IgD-negative memory B cell (primary cell): ENCODE results near the gene LDB2. TPM values are rescaled to one million over a fixed set of nuclear protein-coding genes. Genes with fewer than 3 reads are reported as not detected.
"Not testable (repeated sequence)": the region's sequence is repeated elsewhere in the genome, so short reads cannot be mapped to it uniquely, and the experiment has no call there.

ENCODE experiments used
- H3K27ac Mint-ChIP-seq, 3 donors: one replicate each; pipeline ENCODE4 v1.8.0; 2020 to 2022; ENCODE audit warnings: mild to moderate bottlenecking in 3 of 3, mixed read lengths in 3 of 3, moderate library complexity in 1 of 3
- H3K27me3 Mint-ChIP-seq: one replicate; pipeline ENCODE4 v1.8.0; 2021; ENCODE audit warnings: mixed read lengths
- H3K36me3 Mint-ChIP-seq: one replicate; pipeline ENCODE4 v1.8.0; 2020; ENCODE audit warnings: mild to moderate bottlenecking, mixed read lengths
- H3K4me1 Mint-ChIP-seq, 3 donors: one replicate each; pipeline ENCODE4 v1.8.0; 2020 to 2022; ENCODE audit warnings: mixed read lengths in 3 of 3, mild to moderate bottlenecking in 1 of 3
- H3K4me3 Mint-ChIP-seq, 4 donors: one replicate each; pipeline ENCODE4 v1.8.0; 2020 to 2022; ENCODE audit warnings: mild to moderate bottlenecking in 4 of 4, mixed read lengths in 4 of 4, moderate library complexity in 3 of 4
- H3K9me3 Mint-ChIP-seq, 3 donors: one replicate each; pipeline ENCODE4 v1.8.0; 2020 to 2021; ENCODE audit warnings: mixed read lengths in 3 of 3, mild to moderate bottlenecking in 1 of 3
- polyA plus RNA-seq: library from polyadenylated mRNA; unstranded; fragments of 300-500 nt; fragmentation: Illumina TruSeq; gene quantifications from one replicate; pipeline ENCODE4 v1.2.3, GENCODE V29; 2021

LDB2 gene
- polyA plus RNA-seq, 1 donor from 2014 or later = not detected

- H3K27ac Mint-ChIP-seq = no peak overlapping the region
- no peaks in the 10 kb centered on the region for H3K36me3 Mint-ChIP-seq
- no peak overlapping the region for H3K4me3 Mint-ChIP-seq
- peaks cover 3% of the 10 kb centered on the region in 3 donors for H3K9me3 Mint-ChIP-seq
- no peaks in the 10 kb centered on the region for H3K4me1 Mint-ChIP-seq
- no peaks in the 10 kb centered on the region for H3K27me3 Mint-ChIP-seq
These were observed 239.4 kb downstream of the LDB2 start for GRCh38 chr4:16659079-16659478.

GRCh38 chr4:16658183-16658582 lies 240.3 kb downstream of the LDB2 start:
- Mint-ChIP-seq H3K36me3 (no peaks in the 10 kb centered on the region), H3K27me3 (no peaks in the 10 kb centered on the region), H3K4me1 (no peaks in the 10 kb centered on the region), H3K4me3 (no peak overlapping the region), H3K9me3 (peaks cover 3% of the 10 kb centered on the region in 3 donors), H3K27ac (no peak overlapping the region)

- H3K4me1 Mint-ChIP-seq = no peaks in the 10 kb centered on the region
- no peaks in the 10 kb centered on the region for H3K36me3 Mint-ChIP-seq
- no peak overlapping the region for H3K4me3 Mint-ChIP-seq
These were observed 243.3 kb downstream of the LDB2 start for GRCh38 chr4:16655111-16655510.

GRCh38 chr4:16652732-16653305 lies 245.6 kb downstream of the LDB2 start:
- no peaks in the 10 kb centered on the region for H3K27me3 Mint-ChIP-seq
- no peak overlapping the region for H3K4me3 Mint-ChIP-seq
- H3K27ac Mint-ChIP-seq = no peak overlapping the region
- no peaks in the 10 kb centered on the region for H3K36me3 Mint-ChIP-seq
- H3K4me1 Mint-ChIP-seq = no peaks in the 10 kb centered on the region
- H3K9me3 Mint-ChIP-seq = peaks cover 2 to 5% (median 3%) of the 10 kb centered on the region in 3 donors

More at GRCh38 chr4:16655111-16655510, 243.3 kb downstream of the LDB2 start:
- Mint-ChIP-seq H3K27me3 (no peaks in the 10 kb centered on the region), H3K9me3 (peaks cover 3% of the 10 kb centered on the region in 3 donors), H3K27ac (no peak overlapping the region)

GRCh38 chr4:16646459-16646858 lies 252.0 kb downstream of the LDB2 start:
- Mint-ChIP-seq H3K4me3 (no peak overlapping the region), H3K27ac (no peak overlapping the region), H3K36me3 (no peaks in the 10 kb centered on the region), H3K4me1 (no peaks in the 10 kb centered on the region), H3K9me3 (peaks cover 4 to 6% (median 6%) of the 10 kb centered on the region in 3 donors), H3K27me3 (no peaks in the 10 kb centered on the region)

GRCh38 chr4:16643893-16644292 lies 254.6 kb downstream of the LDB2 start:
- Mint-ChIP-seq H3K4me3 (no peak overlapping the region), H3K27ac (no peak overlapping the region), H3K9me3 (peaks cover 4 to 6% (median 5%) of the 10 kb centered on the region in 3 donors), H3K27me3 (no peaks in the 10 kb centered on the region), H3K36me3 (no peaks in the 10 kb centered on the region), H3K4me1 (no peaks in the 10 kb centered on the region)

GRCh38 chr4:16642897-16643296 lies 255.5 kb downstream of the LDB2 start:
- Mint-ChIP-seq H3K27me3 (no peaks in the 10 kb centered on the region), H3K27ac (no peak overlapping the region), H3K9me3 (peaks cover 4 to 5% (median 5%) of the 10 kb centered on the region in 3 donors), H3K4me1 (no peaks in the 10 kb centered on the region), H3K36me3 (no peaks in the 10 kb centered on the region), H3K4me3 (no peak overlapping the region)

GRCh38 chr4:16641971-16642370 lies 256.5 kb downstream of the LDB2 start:
- Mint-ChIP-seq H3K9me3 (peaks cover 0 to 5% (median 3%) of the 10 kb centered on the region in 3 donors), H3K4me1 (no peaks in the 10 kb centered on the region), H3K4me3 (no peak overlapping the region), H3K27ac (no peak overlapping the region), H3K27me3 (no peaks in the 10 kb centered on the region), H3K36me3 (no peaks in the 10 kb centered on the region)

- Mint-ChIP-seq H3K9me3 (peaks cover 0 to 5% (median 0%) of the 10 kb centered on the region in 3 donors), H3K4me1 (no peaks in the 10 kb centered on the region), H3K4me3 (no peak overlapping the region), H3K27ac (no peak overlapping the region), H3K27me3 (no peaks in the 10 kb centered on the region), H3K36me3 (no peaks in the 10 kb centered on the region)
These were observed 261.4 kb downstream of the LDB2 start for GRCh38 chr4:16636912-16637630.

GRCh38 chr4:16636304-16636703 lies 262.1 kb downstream of the LDB2 start:
- H3K4me1 Mint-ChIP-seq = no peaks in the 10 kb centered on the region
- no peaks in the 10 kb centered on the region for H3K36me3 Mint-ChIP-seq
- no peak overlapping the region for H3K4me3 Mint-ChIP-seq
- H3K9me3 Mint-ChIP-seq = peaks cover 0 to 5% (median 0%) of the 10 kb centered on the region in 3 donors
- no peak overlapping the region for H3K27ac Mint-ChIP-seq
- H3K27me3 Mint-ChIP-seq = no peaks in the 10 kb centered on the region

- not testable (repeated sequence) for H3K4me1 Mint-ChIP-seq, H3K27me3 Mint-ChIP-seq, H3K36me3 Mint-ChIP-seq, H3K27ac Mint-ChIP-seq, H3K4me3 Mint-ChIP-seq
- peaks cover 0 to 15% (median 5%) of the 10 kb centered on the region in 3 donors for H3K9me3 Mint-ChIP-seq
These were observed 269.2 kb downstream of the LDB2 start for GRCh38 chr4:16629274-16629673.

- H3K36me3 Mint-ChIP-seq, H3K4me1 Mint-ChIP-seq, H3K27me3 Mint-ChIP-seq, H3K27ac Mint-ChIP-seq, H3K4me3 Mint-ChIP-seq: not testable (repeated sequence)
- H3K9me3 Mint-ChIP-seq = peaks cover 0 to 15% (median 5%) of the 10 kb centered on the region in 3 donors
These were observed 269.6 kb downstream of the LDB2 start for GRCh38 chr4:16628835-16629234.

GRCh38 chr4:16627999-16628398 lies 270.4 kb downstream of the LDB2 start:
- H3K27ac Mint-ChIP-seq = no peak overlapping the region
- no peaks in the 10 kb centered on the region for H3K27me3 Mint-ChIP-seq
- no peaks in the 10 kb centered on the region for H3K36me3 Mint-ChIP-seq
- H3K4me3 Mint-ChIP-seq = no peak overlapping the region
- H3K4me1 Mint-ChIP-seq = peaks cover 0 to 3% (median 0%) of the 10 kb centered on the region in 3 donors
- H3K9me3 Mint-ChIP-seq = peaks cover 0 to 10% (median 5%) of the 10 kb centered on the region in 3 donors

- Mint-ChIP-seq H3K4me3 (no peak overlapping the region), H3K27ac (no peak overlapping the region), H3K9me3 (peaks cover 0 to 10% (median 5%) of the 10 kb centered on the region in 3 donors), H3K36me3 (no peaks in the 10 kb centered on the region), H3K27me3 (no peaks in the 10 kb centered on the region), H3K4me1 (peaks cover 0 to 3% (median 0%) of the 10 kb centered on the region in 3 donors)
These were observed 271.5 kb downstream of the LDB2 start for GRCh38 chr4:16626945-16627344.

- Mint-ChIP-seq H3K4me3 (no peak overlapping the region), H3K36me3 (no peaks in the 10 kb centered on the region), H3K4me1 (peaks cover 0 to 2% (median 0%) of the 10 kb centered on the region in 3 donors), H3K27ac (no peak overlapping the region), H3K9me3 (peaks cover 2 to 5% (median 4%) of the 10 kb centered on the region in 3 donors), H3K27me3 (no peaks in the 10 kb centered on the region)
These were observed 275.6 kb downstream of the LDB2 start for GRCh38 chr4:16622826-16623225.

- Mint-ChIP-seq H3K4me3 (no peak overlapping the region), H3K4me1 (no peaks in the 10 kb centered on the region), H3K27ac (no peak overlapping the region), H3K9me3 (peaks cover 0 to 8% (median 7%) of the 10 kb centered on the region in 3 donors), H3K36me3 (no peaks in the 10 kb centered on the region), H3K27me3 (no peaks in the 10 kb centered on the region)
These were observed 281.0 kb downstream of the LDB2 start for GRCh38 chr4:16617435-16617834.
